ENCODE data around the gene GNG12.

Gene GNG12

GRCh38 chr1:67784545-67785186 lies 48.6 kb downstream of the GNG12 start:
- TF ChIP-seq CTCF (conservative IDR thresholded peaks at IDR 0.05; ENCODE audit: low read depth, low read length): no peak
- no peak for DNase-seq (ENCODE audit: low read depth)
- H3K4me3 ChIP-seq (ENCODE audit: low read length): no peak overlapping the region

GRCh38 chr1:67780637-67781036 lies 52.6 kb downstream of the GNG12 start:
- no peak for TF ChIP-seq CTCF (conservative IDR thresholded peaks at IDR 0.05; ENCODE audit: low read depth, low read length)
- no peak overlapping the region for H3K4me3 ChIP-seq (ENCODE audit: low read length)
- no peak for DNase-seq (ENCODE audit: low read depth)

GRCh38 chr1:67777440-67777839 lies 55.8 kb downstream of the GNG12 start:
- TF ChIP-seq CTCF (conservative IDR thresholded peaks at IDR 0.05; ENCODE audit: low read depth, low read length): no peak
- no peak for DNase-seq (ENCODE audit: low read depth)
- H3K4me3 ChIP-seq (ENCODE audit: low read length): no peak overlapping the region

- DNase-seq (ENCODE audit: low read depth): no peak
- TF ChIP-seq CTCF (conservative IDR thresholded peaks at IDR 0.05; ENCODE audit: low read depth, low read length): no peak
- no peak overlapping the region for H3K4me3 ChIP-seq (ENCODE audit: low read length)
Measured at GRCh38 chr1:67777016-67777415, 56.3 kb downstream of the GNG12 start.

- DNase-seq (ENCODE audit: low read depth): no peak
- no peak overlapping the region for H3K4me3 ChIP-seq (ENCODE audit: low read length)
- TF ChIP-seq CTCF (conservative IDR thresholded peaks at IDR 0.05; ENCODE audit: low read depth, low read length): no peak
Measured at GRCh38 chr1:67773462-67773861, 59.8 kb downstream of the GNG12 start.

- no peak overlapping the region for H3K4me3 ChIP-seq (ENCODE audit: low read length)
- no peak for TF ChIP-seq CTCF (conservative IDR thresholded peaks at IDR 0.05; ENCODE audit: low read depth, low read length)
- peak; percentile 90 for DNase-seq (ENCODE audit: low read depth)
Measured at GRCh38 chr1:67771749-67772148, 61.5 kb downstream of the GNG12 start.

- no peak overlapping the region for H3K4me3 ChIP-seq (ENCODE audit: low read length)
- DNase-seq (ENCODE audit: low read depth): peak; percentile 92
- peak; percentile 36 for TF ChIP-seq CTCF (conservative IDR thresholded peaks at IDR 0.05; ENCODE audit: low read depth, low read length)
Measured at GRCh38 chr1:67771152-67771551, 62.1 kb downstream of the GNG12 start.

All from retinal pigment epithelial cell (primary cell).